ENCODE data around the gene TP53TG3D.
A peak's percentile ranks its signal among the peaks of the same experiment; 100 is the strongest.
"Not testable (repeated sequence)": the region's sequence is repeated elsewhere in the genome, so short reads cannot be mapped to it uniquely, and the experiment has no call there.

The TP53TG3D gene, protein sequence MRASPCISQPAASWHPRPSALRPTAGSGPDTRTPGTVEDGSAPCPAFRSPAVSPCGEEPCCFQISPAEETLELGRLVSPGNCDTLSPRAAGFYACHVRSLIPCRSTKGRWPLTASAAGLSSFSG

GRCh38 chr16:32252986-32253385 is at the start of gene TP53TG3D:
Gene TP53TG3D (plus strand): TSS chr16:32253286. CDS start chr16:32253354, 68 bp downstream.
- not testable (repeated sequence) for DNase-seq

GRCh38 chr16:32253507-32253906 is 421 bp downstream of the TP53TG3D start:
- peak; percentile 50 for DNase-seq

GRCh38 chr16:32261526-32261925 is 8.4 kb downstream of the TP53TG3D start:
- not testable (repeated sequence) for DNase-seq

DNA sequence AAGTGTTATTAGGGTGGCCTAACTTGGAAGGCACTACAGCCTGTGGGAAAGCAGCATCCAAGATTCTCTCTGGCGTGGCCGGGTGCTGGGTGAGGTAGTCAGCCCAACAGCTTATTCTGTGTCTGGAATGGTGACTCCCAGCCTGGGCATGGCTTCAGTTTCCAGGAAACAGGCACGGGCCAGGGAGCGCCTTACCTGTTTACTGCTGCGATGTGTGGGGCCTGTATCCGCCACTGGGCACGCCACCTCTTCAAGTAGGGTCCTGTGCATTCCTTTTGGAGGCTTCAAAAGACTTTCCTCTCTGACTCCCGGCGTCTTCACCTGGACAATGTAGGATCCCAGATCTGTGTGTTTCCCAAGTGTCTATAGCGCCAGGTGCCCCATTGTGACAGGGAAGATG is 10.5 kb downstream of the TP53TG3D start:
- not testable (repeated sequence) for DNase-seq

- DNase-seq = not testable (repeated sequence)
Observed at GRCh38 chr16:32281910-32282309, 28.8 kb downstream of the TP53TG3D start.

GRCh38 chr16:32283024-32283423 is 29.9 kb downstream of the TP53TG3D start:
- DNase-seq = not testable (repeated sequence)

DNA sequence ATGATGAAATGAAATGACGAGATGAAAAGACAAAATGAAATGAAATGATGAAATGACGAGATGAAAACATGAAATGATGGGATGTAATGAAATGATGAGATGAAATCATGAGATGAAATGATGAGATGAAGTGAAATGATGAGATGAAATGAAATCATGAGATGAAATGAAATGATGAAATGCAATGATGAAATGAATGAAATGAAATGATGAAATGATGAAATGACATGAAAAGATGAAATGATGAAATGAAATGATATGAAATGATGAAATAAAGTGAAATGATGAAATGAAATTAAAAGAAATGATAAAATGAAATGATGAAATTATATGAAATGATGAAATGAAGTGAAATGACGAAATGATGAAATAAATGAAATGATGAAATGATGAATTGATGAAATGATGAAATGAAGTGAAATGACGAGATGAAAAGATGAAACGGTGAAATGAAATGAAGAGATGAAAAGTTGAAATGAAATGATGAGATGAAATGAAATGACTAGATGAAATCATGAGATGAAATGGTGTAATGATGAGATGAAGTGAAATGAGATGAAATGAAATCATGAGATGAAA is 30.9 kb downstream of the TP53TG3D start:
- not testable (repeated sequence) for DNase-seq

DNA sequence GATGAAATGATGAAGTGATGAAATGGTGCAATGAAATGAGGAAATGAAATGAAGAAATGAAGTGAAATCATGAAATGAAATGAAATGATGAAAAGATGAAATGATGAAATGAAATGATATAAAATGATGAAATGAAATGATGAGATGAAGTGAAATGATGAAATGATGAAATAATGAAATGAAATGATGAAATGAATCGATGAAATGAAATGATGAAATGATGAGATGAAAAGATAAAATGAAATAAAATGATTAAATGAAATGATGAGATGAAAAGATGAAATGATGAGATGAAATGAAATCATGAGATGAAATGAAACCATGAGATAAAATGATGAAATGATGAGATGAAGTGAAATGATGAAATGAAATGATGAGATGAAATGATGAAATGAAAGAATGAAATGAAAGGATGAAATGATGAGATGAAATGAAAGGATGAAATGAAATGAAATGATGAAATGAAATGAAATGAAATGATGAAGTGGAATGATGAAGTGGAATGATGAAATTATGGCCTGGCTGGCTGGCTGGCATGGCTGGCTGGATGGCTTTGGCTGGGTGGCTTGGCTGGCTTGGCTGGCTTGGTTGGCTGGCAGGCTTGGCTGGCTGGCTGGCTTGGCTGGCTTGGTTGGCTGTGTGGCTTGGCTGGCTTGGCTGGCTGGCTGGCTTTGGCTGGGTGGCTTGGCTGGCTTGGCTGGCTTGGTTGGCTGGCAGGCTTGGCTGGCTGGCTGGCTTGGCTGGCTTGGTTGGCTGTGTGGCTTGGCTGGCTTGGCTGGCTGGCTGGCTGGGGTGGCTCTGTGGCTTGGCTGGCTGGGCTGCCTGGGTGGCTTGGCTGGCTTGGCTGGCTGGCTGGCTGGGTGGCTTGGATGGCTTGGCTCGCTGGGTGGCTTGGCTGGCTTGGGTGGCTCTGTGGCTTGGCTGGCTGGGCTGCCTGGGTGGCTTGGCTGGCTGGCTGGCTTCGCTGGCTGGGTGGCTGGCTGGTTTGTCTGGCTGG is 32.0 kb downstream of the TP53TG3D start:
- DNase-seq = not testable (repeated sequence)

GRCh38 chr16:32286193-32286592 is 33.1 kb downstream of the TP53TG3D start:
- DNase-seq = not testable (repeated sequence)

GRCh38 chr16:32287743-32288142 is 34.7 kb downstream of the TP53TG3D start:
- DNase-seq = not testable (repeated sequence)

DNA sequence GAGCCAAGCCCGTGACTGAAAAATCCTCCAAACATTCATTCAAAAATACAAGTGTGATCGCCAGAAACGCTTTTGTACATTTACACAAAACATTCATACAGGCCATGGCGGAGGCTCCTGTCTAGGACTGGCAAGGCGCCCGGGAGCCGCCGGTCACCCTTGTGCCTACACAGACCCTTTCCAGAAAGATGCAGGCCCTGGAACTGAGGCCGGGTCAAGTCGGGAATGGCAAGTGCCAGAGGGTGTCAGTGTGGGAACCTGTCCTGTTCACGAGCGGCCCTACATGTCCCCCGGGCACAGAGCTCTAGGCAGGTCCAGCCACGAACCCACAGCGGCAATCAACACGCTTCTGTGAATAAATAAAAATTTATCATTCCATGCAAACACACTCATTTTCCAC is 36.1 kb downstream of the TP53TG3D start:
- not testable (repeated sequence) for DNase-seq

DNA sequence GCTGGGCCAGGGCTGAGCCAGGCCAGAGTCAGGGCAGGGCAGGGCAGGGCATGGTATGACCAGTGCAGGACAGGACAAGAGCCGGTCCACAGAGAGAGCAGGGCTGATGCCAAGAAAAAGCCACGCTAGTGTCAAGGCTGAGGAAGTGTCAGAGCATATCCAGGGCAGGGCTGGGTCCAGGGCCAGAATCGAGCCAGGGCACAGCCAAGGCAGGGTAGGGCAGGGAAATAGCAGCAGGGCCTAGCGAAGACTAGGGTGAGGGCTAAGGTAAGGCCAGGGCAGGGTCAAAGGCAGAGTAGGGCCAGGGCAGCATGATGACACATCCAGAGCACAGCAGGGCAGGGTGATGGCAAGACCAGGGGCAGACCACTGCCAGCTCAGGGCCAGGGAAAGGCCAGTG is 49.7 kb downstream of the TP53TG3D start:
- not testable (repeated sequence) for DNase-seq

Data from stimulated activated CD8-positive, alpha-beta memory T cell treated with anti-CD3 and anti-CD28 coated beads, Interleukin-4, amount 100 ng/mL, for 48 hours (primary cell).